ENCODE measurements around the gene ZNF579. TPM values are rescaled to one million over a fixed set of nuclear protein-coding genes. Genes with fewer than 3 reads are reported as not detected.

The ZNF579 gene
- total and polyA plus RNA-seq, 9 of the 15 experiments (the other 6 are each of a cell fraction or from before 2014, with no cell fraction given): 0.06 to 15.9 (median 1.6) TPM

DNA sequence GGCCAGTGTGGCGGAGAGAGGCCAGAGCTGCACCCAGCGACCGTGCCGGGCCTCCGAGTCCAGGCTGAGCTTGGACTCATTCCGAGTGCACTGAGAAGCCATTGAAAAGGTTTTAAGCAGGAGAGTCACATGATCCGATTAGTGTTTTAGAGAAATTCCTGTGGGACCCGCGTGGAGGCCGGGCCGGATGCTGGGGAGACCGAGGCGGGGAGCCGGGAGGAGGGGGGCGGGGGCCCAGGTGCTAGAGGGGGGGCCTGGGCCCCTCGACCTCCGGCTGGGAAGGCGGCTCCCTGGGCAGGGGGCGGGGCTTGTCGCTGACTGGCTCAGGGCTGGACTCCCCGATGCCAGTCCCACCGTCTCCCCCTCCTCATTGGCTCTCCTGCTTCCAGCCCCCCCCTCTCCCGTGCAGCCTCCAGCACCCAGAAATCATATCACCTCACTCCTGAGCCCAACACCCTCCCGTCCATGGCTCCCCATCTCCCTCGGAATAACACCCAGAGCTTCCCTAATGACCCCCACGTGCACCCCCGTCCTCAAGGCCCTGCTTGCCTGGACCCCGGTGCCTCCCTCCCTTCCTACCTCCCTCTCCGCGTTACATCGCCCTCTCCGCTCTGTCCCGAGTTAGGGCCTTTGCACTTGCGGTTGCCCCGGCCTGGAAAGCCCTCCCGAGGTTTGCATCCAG is 5.2 kb upstream of the ZNF579 start (continued):
- TF ChIP-seq, protein P1, sequence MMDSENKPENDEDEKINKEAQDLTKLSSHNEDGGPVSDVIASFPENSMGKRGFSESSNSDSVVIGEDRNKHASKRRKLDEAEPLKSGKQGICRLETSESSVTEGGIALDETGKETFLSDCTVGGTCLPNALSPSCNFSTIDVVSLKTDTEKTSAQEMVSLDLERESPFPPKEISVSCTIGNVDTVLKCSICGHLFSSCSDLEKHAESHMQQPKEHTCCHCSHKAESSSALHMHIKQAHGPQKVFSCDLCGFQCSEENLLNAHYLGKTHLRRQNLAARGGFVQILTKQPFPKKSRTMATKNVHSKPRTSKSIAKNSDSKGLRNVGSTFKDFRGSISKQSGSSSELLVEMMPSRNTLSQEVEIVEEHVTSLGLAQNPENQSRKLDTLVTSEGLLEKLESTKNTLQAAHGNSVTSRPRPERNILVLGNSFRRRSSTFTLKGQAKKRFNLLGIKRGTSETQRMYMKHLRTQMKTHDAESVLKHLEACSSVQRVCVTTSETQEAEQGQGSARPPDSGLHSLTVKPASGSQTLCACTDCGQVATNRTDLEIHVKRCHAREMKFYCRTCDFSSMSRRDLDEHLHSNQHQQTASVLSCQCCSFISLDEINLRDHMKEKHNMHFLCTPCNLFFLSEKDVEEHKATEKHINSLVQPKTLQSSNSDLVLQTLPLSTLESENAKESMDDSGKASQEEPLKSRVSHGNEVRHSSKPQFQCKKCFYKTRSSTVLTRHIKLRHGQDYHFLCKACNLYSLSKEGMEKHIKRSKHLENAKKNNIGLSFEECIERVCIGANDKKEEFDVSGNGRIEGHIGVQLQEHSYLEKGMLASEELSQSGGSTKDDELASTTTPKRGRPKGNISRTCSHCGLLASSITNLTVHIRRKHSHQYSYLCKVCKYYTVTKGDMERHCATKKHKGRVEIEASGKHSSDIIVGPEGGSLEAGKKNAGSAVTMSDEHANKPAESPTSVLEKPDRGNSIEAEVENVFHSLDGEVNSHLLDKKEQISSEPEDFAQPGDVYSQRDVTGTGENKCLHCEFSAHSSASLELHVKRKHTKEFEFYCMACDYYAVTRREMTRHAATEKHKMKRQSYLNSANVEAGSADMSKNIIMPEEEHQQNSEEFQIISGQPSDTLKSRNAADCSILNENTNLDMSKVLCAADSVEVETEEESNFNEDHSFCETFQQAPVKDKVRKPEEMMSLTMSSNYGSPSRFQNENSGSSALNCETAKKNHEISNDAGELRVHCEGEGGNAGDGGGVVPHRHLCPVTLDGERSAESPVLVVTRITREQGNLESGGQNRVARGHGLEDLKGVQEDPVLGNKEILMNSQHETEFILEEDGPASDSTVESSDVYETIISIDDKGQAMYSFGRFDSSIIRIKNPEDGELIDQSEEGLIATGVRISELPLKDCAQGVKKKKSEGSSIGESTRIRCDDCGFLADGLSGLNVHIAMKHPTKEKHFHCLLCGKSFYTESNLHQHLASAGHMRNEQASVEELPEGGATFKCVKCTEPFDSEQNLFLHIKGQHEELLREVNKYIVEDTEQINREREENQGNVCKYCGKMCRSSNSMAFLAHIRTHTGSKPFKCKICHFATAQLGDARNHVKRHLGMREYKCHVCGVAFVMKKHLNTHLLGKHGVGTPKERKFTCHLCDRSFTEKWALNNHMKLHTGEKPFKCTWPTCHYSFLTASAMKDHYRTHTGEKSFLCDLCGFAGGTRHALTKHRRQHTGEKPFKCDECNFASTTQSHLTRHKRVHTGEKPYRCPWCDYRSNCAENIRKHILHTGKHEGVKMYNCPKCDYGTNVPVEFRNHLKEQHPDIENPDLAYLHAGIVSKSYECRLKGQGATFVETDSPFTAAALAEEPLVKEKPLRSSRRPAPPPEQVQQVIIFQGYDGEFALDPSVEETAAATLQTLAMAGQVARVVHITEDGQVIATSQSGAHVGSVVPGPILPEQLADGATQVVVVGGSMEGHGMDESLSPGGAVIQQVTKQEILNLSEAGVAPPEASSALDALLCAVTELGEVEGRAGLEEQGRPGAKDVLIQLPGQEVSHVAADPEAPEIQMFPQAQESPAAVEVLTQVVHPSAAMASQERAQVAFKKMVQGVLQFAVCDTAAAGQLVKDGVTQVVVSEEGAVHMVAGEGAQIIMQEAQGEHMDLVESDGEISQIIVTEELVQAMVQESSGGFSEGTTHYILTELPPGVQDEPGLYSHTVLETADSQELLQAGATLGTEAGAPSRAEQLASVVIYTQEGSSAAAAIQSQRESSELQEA (IDR thresholded peaks at IDR 0.05; ENCODE audit: low read depth): no peak

Measured in K562 (cell line).